Mesendoderm (in vitro differentiated cells): ENCODE measurements around the gene CHD6.

Experiments
- DNase-seq: peaks from one replicate; pipeline ENCODE4 v3.0.0; 2013
- H2AK5ac ChIP-seq: 2 replicates; pipeline ENCODE4 v1.6.1; 2013; ENCODE audit warnings: low read length, inconsistent platforms
- H2BK120ac ChIP-seq: 2 replicates; pipeline ENCODE4 v1.6.1; 2013; ENCODE audit warnings: low read depth, mild to moderate bottlenecking, low read length, moderate library complexity, mixed read lengths
- H2BK15ac ChIP-seq: replicated peaks from 2 replicates; pipeline ENCODE4 v1.6.1; 2013; ENCODE audit warnings: low read depth, mild to moderate bottlenecking, moderate library complexity
- H2BK5ac ChIP-seq: 2 replicates; pipeline ENCODE4 v1.6.1; 2013; ENCODE audit warnings: low read length, inconsistent platforms
- H3K18ac ChIP-seq: 2 replicates; pipeline ENCODE4 v1.6.1; 2013; ENCODE audit warnings: mild to moderate bottlenecking, low read length, mixed read lengths
- H3K23ac ChIP-seq: one replicate; pipeline ENCODE4 v1.6.1; 2013; ENCODE audit warnings: low read length
- H3K27ac ChIP-seq: 2 replicates; pipeline ENCODE4 v1.5.1; 2013; ENCODE audit warnings: low read depth, mild to moderate bottlenecking, inconsistent platforms, low read length, moderate library complexity
- H3K27me3 ChIP-seq: 2 replicates; pipeline ENCODE4 v1.6.1; 2013; ENCODE audit warnings: low read length, control low read depth, mild to moderate bottlenecking, inconsistent platforms; ENCODE audit not compliant: insufficient read depth, poor library complexity
- H3K36me3 ChIP-seq: 2 replicates; pipeline ENCODE4 v1.6.1; 2013; ENCODE audit warnings: low read length, inconsistent platforms; ENCODE audit not compliant: control insufficient read depth, insufficient read depth
- H3K4ac ChIP-seq: one replicate; pipeline ENCODE4 v1.6.1; 2013; ENCODE audit warnings: low read depth, mild to moderate bottlenecking, low read length, moderate library complexity
- H3K4me1 ChIP-seq: 2 replicates; pipeline ENCODE4 v1.6.1; 2013; ENCODE audit warnings: low read depth, low read length, inconsistent platforms; ENCODE audit not compliant: control insufficient read depth
- H3K4me2 ChIP-seq: 2 replicates; pipeline ENCODE4 v1.6.1; 2013; ENCODE audit warnings: low read length
- H3K4me3 ChIP-seq: 2 replicates; pipeline ENCODE4 v1.5.1; 2013; ENCODE audit warnings: mild to moderate bottlenecking, low read length
- H3K56ac ChIP-seq: one replicate; pipeline ENCODE4 v1.6.1; 2013; ENCODE audit warnings: low read length
- H3K79me1 ChIP-seq: 2 replicates; pipeline ENCODE4 v1.6.1; 2013; ENCODE audit warnings: low read length, inconsistent platforms
- H3K79me2 ChIP-seq: 2 replicates; pipeline ENCODE4 v1.6.1; 2013; ENCODE audit warnings: mild to moderate bottlenecking, low read length; ENCODE audit not compliant: control insufficient read depth, insufficient read depth
- H3K9ac ChIP-seq: 2 replicates; pipeline ENCODE4 v1.6.1; 2013; ENCODE audit warnings: low read length, inconsistent platforms
- H4K5ac ChIP-seq: one replicate; pipeline ENCODE4 v1.6.1; 2013; ENCODE audit warnings: low read length
- H4K8ac ChIP-seq: one replicate; pipeline ENCODE4 v1.6.1; 2013; ENCODE audit warnings: low read depth, mild to moderate bottlenecking, control low read depth, low read length, moderate library complexity
- WGBS: extraction: QIAGEN DNeasy Blood & Tissue Kit; methylation state at CpG from one replicate; pipeline ENCODE4 v1.1.7; 2013; ENCODE audit warnings: low lambda C conversion rate, missing lambda C conversion rate; ENCODE audit not compliant: insufficient coverage; ENCODE audit errors: extremely low coverage; 5-methylcytosine and 5-hydroxymethylcytosine counted together

Gene CHD6

GRCh38 chr20:41424011-41424410 is 194.2 kb downstream of the CHD6 start:
- no peak overlapping the region for H4K5ac ChIP-seq
- no peak overlapping the region for H3K18ac ChIP-seq
- no CpG with 5 or more reads among the region's 3 CpGs for WGBS
- H2AK5ac ChIP-seq, result no peak overlapping the region
- H3K4me3 ChIP-seq, result no peak overlapping the region
- no peak overlapping the region for H3K27ac ChIP-seq
- no peak overlapping the region for H3K23ac ChIP-seq
- no peak overlapping the region for H3K4me2 ChIP-seq
- no peaks in the 10 kb centered on the region for H3K27me3 ChIP-seq
- no peak overlapping the region for H4K8ac ChIP-seq
- no peak overlapping the region for H2BK15ac ChIP-seq
- no peaks in the 10 kb centered on the region for H3K4me1 ChIP-seq
- H2BK120ac ChIP-seq, result no peak overlapping the region
- no peak overlapping the region for H3K56ac ChIP-seq
- no peak for DNase-seq
- H3K36me3 ChIP-seq, result peaks cover 13% of the 10 kb centered on the region
- H3K79me2 ChIP-seq, result no peaks in the 10 kb centered on the region
- H3K4ac ChIP-seq, result no peak overlapping the region
- no peaks in the 10 kb centered on the region for H3K79me1 ChIP-seq
- H2BK5ac ChIP-seq, result no peak overlapping the region
- no peak overlapping the region for H3K9ac ChIP-seq

GRCh38 chr20:41422953-41423352 is 195.2 kb downstream of the CHD6 start:
- no peaks in the 10 kb centered on the region for H3K27me3 ChIP-seq
- no peak overlapping the region for H3K9ac ChIP-seq
- no peak overlapping the region for H2BK5ac ChIP-seq
- no peak overlapping the region for H3K27ac ChIP-seq
- no peak overlapping the region for H3K18ac ChIP-seq
- no peak overlapping the region for H3K4me2 ChIP-seq
- no peak overlapping the region for H3K4me3 ChIP-seq
- H3K56ac ChIP-seq, result no peak overlapping the region
- H3K36me3 ChIP-seq, result peaks cover 13% of the 10 kb centered on the region
- no peak overlapping the region for H2AK5ac ChIP-seq
- H2BK15ac ChIP-seq, result no peak overlapping the region
- H3K4ac ChIP-seq, result no peak overlapping the region
- DNase-seq, result no peak
- H3K23ac ChIP-seq, result no peak overlapping the region
- H2BK120ac ChIP-seq, result no peak overlapping the region
- no peaks in the 10 kb centered on the region for H3K79me2 ChIP-seq
- no peak overlapping the region for H4K5ac ChIP-seq
- no peaks in the 10 kb centered on the region for H3K79me1 ChIP-seq
- no peaks in the 10 kb centered on the region for H3K4me1 ChIP-seq
- H4K8ac ChIP-seq, result no peak overlapping the region
- WGBS, result no CpG with 5 or more reads among the region's 2 CpGs

- no CpG with 5 or more reads among the region's 7 CpGs for WGBS
- no peak overlapping the region for H3K18ac ChIP-seq
- no peak overlapping the region for H3K4me2 ChIP-seq
- H2AK5ac ChIP-seq, result no peak overlapping the region
- no peaks in the 10 kb centered on the region for H3K79me1 ChIP-seq
- H2BK15ac ChIP-seq, result no peak overlapping the region
- peak overlapping the region; percentile 34 for H3K56ac ChIP-seq
- H3K79me2 ChIP-seq, result no peaks in the 10 kb centered on the region
- no peak overlapping the region for H4K8ac ChIP-seq
- H3K23ac ChIP-seq, result no peak overlapping the region
- H4K5ac ChIP-seq, result no peak overlapping the region
- no peak overlapping the region for H2BK5ac ChIP-seq
- H3K4me3 ChIP-seq, result no peak overlapping the region
- peaks cover 1% of the 10 kb centered on the region for H3K4me1 ChIP-seq
- H3K27me3 ChIP-seq, result no peaks in the 10 kb centered on the region
- no peak overlapping the region for H3K9ac ChIP-seq
- no peak overlapping the region for H2BK120ac ChIP-seq
- no peak overlapping the region for H3K4ac ChIP-seq
- peaks cover 16% of the 10 kb centered on the region for H3K36me3 ChIP-seq
- no peak overlapping the region for H3K27ac ChIP-seq
- DNase-seq, result no peak
Measured at GRCh38 chr20:41418739-41419293, 199.4 kb downstream of the CHD6 start.

- no peak overlapping the region for H3K9ac ChIP-seq
- peaks cover 17% of the 10 kb centered on the region for H3K36me3 ChIP-seq
- peak; percentile 74 for DNase-seq
- H2AK5ac ChIP-seq, result no peak overlapping the region
- H3K79me2 ChIP-seq, result no peaks in the 10 kb centered on the region
- H2BK5ac ChIP-seq, result no peak overlapping the region
- H3K4me2 ChIP-seq, result no peak overlapping the region
- H3K23ac ChIP-seq, result no peak overlapping the region
- no peak overlapping the region for H3K18ac ChIP-seq
- no peak overlapping the region for H3K56ac ChIP-seq
- H2BK120ac ChIP-seq, result no peak overlapping the region
- H3K27ac ChIP-seq, result no peak overlapping the region
- no peak overlapping the region for H4K5ac ChIP-seq
- H3K27me3 ChIP-seq, result no peaks in the 10 kb centered on the region
- H3K4ac ChIP-seq, result no peak overlapping the region
- H3K79me1 ChIP-seq, result no peaks in the 10 kb centered on the region
- peaks cover 1% of the 10 kb centered on the region for H3K4me1 ChIP-seq
- H2BK15ac ChIP-seq, result no peak overlapping the region
- H4K8ac ChIP-seq, result no peak overlapping the region
- no CpG with 5 or more reads among the region's 5 CpGs for WGBS
- H3K4me3 ChIP-seq, result no peak overlapping the region
Measured at GRCh38 chr20:41418031-41418430, 200.1 kb downstream of the CHD6 start.

GRCh38 chr20:41415191-41415590 is 203.0 kb downstream of the CHD6 start:
- H3K4ac ChIP-seq, result no peak overlapping the region
- H4K5ac ChIP-seq, result no peak overlapping the region
- no peak for DNase-seq
- no peak overlapping the region for H2BK15ac ChIP-seq
- H3K9ac ChIP-seq, result no peak overlapping the region
- H3K79me1 ChIP-seq, result no peaks in the 10 kb centered on the region
- no peak overlapping the region for H3K4me2 ChIP-seq
- peaks cover 13% of the 10 kb centered on the region for H3K36me3 ChIP-seq
- no peak overlapping the region for H3K56ac ChIP-seq
- H3K4me3 ChIP-seq, result no peak overlapping the region
- no peak overlapping the region for H2AK5ac ChIP-seq
- H2BK120ac ChIP-seq, result no peak overlapping the region
- no peak overlapping the region for H2BK5ac ChIP-seq
- H3K18ac ChIP-seq, result no peak overlapping the region
- WGBS, result no CpG with 5 or more reads among the region's 8 CpGs
- no peaks in the 10 kb centered on the region for H3K79me2 ChIP-seq
- no peak overlapping the region for H3K27ac ChIP-seq
- no peak overlapping the region for H3K23ac ChIP-seq
- H3K27me3 ChIP-seq, result no peaks in the 10 kb centered on the region
- H4K8ac ChIP-seq, result no peak overlapping the region
- H3K4me1 ChIP-seq, result peaks cover 1% of the 10 kb centered on the region

- Histone ChIP-seq H2BK15ac (no peak overlapping the region), H3K36me3 (peaks cover 16% of the 10 kb centered on the region), H4K5ac (no peak overlapping the region), H3K18ac (no peak overlapping the region), H2BK5ac (no peak overlapping the region), H2AK5ac (no peak overlapping the region), H3K27me3 (no peaks in the 10 kb centered on the region), H3K79me1 (no peaks in the 10 kb centered on the region), H3K9ac (no peak overlapping the region), H3K79me2 (no peaks in the 10 kb centered on the region), H2BK120ac (no peak overlapping the region), H3K27ac (no peak overlapping the region), H4K8ac (no peak overlapping the region), H3K4ac (no peak overlapping the region), H3K23ac (peak overlapping the region; percentile 10), H3K56ac (no peak overlapping the region), H3K4me3 (no peak overlapping the region), H3K4me1 (peaks cover 1% of the 10 kb centered on the region), H3K4me2 (no peak overlapping the region)
- whole genome bisulfite sequencing, result no CpG with 5 or more reads among the region's 5 CpGs
- DNase-seq, result no peak
Measured at GRCh38 chr20:41413169-41413568, 205.0 kb downstream of the CHD6 start.
